Activated CD4-positive, alpha-beta T cell treated with anti-CD3 and anti-CD28 coated beads, Interleukin-10, Interleukin-2, amounts not matched to agents 100 ng/mL and 50 ng/mL, durations not matched to agents 16 hours and 8 hours (primary cell): ENCODE data around the gene ACTMAP.
A peak's percentile ranks its signal among the peaks of the same experiment; 100 is the strongest.
"Not testable (repeated sequence)": the region's sequence is repeated elsewhere in the genome, so short reads cannot be mapped to it uniquely, and the experiment has no call there.

Experiments
- DNase-seq: peaks from one replicate; pipeline ENCODE4 v3.0.0-alpha.2; 2020

The ACTMAP gene

DNA sequence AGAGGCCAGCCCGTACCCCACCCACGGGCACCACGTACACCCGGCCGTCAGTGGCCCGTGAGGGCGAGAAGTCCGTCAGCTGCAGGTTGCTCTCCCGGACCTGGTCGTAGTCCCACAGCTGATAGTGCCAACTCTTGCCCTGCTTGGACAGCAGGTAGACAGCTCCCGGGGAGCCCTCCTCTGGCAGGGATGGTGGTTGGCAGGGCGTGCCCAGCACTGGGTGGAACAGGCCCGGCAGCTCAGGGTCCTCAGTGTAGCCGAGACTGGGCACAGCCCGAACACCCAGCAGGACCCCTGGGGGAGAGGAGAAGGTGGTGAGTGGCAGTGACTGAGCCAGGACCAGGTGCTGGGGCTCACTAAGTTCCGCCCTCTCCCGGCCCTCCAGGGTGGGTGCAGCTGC is 7.8 kb downstream of the ACTMAP start:
- DNase-seq: no peak

DNA sequence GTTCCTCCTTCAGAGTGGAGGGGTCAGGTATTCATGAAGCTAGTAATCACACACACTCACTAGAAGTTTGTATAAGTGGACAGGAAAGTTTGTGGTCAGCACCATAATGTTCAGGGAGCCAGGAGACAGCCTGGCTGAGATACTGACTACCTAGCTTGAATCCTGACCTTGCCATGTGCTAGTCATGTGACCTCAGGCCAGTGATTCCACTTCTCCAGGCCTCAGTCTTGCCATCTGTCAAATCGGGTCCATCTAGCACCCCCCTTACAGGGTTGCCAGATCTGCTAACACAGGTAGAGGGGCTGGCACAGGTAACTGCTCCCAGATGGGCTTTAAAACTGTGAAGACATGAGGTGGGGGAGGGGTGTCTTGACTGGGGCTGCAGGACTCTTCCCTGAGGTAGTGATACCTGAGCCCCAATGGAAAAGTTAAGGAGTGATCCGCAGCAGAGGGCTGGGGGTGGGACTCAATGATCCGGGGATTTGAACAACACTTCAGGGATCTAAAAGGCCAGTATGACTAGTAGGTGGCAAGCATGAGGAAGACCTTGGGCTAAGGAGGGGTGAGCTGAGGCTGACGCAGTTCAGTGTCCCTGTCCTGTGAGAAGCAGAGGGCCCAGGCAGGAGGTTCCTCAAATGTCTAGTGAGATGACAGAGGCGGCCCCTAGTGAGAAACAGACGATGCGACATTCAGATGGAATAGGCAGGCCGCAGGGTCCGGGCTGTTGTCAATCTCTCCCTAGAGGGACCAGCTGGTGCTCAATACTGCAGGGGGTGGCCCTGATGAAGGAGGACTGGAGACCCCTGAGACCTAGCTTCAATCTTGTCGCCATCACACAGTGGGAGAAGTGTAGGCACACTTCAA is 8.5 kb downstream of the ACTMAP start:
- DNase-seq: no peak

DNA sequence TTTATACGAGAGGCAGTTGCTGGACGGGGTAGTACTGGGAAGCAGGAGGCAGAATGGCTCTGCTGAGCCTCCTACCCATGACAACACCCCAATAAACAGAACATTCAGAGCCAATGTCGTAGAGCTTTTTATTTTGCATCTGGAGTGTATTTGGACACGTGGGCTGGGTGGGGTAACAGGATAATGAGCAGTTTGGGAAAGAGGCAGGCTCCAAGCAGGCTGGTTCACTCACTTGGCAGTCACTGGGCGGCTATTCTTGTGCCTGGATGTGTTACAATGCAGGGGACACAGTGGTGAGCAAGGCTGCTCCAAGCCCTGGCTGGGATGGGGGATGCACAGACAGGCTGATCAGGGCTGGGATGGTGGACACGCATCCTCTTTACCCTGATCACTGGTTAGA is 9.5 kb downstream of the ACTMAP start:
- DNase-seq: no peak

DNA sequence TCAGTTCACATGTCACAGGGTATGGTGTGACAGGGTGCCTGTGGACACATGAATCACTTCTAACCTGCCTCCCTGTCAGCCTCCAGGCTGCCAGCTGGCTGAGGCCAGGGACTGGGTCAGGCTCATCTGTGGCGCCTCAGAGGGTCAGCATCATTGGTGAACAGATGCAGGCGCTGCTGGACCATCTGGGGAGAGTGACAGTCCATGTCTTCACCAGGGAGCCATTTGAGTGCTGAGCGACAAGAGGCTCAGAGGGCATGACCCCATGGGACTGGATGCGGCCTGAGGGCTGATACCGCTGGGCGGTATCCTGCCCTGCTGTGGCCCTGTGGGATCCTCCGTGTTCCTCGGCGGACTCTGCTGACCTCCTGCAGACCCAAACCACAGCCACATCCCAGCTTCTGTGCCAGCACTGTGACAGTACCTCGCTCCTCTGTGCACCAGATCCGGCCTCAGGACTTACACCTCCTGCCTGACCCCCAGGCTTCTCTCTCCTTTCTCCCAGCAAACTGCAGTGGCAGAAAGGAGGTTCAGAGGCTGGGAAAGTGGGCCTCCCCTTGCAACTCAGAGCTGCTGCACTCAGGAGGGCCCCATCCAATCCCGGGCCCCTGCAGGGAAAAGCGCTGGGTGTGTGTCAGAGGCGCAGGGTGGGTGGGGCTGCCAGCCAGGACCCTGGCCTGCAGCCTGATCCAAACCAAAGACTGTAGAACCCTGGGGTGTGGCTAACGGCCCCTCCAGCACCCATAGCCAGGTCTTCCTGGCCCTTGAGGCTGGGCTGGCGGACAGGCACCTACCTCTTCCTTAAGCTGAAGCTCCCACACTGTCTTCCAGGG is 10.2 kb downstream of the ACTMAP start:
- no peak for DNase-seq

DNA sequence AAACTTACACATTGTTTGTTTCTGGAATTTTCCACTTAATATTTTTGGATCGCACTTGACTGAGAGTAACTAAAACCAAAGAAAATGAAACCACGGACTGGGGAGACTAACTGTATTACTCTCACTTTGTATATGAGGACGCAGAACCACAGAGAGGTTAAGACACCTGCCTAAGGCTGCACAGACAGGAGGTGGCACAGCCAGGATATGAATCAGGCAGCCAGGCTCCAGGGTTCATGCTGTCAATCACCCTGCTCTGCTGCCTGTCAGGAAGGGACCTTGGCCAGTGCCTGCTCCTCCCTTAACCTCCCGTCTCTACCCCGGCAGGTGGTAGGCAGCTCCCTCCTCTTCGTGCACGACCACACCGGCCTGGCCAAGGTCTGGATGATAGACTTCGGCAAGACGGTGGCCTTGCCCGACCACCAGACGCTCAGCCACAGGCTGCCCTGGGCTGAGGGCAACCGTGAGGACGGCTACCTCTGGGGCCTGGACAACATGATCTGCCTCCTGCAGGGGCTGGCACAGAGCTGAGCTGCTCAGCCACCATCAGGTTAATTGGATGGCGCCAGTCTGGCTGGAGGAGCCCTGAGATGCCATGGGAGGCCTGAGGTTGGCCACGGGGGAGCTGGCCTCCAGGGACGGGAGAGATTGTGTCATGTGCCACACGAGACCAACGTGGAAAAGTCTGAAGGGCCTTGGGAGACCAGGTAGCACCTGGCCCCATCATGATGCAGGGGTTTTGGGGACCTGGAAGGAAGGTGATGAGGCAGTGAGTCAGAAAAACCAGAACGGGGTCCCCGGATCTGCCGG is 11.0 kb downstream of the ACTMAP start:
- peak; percentile 44 for DNase-seq

DNA sequence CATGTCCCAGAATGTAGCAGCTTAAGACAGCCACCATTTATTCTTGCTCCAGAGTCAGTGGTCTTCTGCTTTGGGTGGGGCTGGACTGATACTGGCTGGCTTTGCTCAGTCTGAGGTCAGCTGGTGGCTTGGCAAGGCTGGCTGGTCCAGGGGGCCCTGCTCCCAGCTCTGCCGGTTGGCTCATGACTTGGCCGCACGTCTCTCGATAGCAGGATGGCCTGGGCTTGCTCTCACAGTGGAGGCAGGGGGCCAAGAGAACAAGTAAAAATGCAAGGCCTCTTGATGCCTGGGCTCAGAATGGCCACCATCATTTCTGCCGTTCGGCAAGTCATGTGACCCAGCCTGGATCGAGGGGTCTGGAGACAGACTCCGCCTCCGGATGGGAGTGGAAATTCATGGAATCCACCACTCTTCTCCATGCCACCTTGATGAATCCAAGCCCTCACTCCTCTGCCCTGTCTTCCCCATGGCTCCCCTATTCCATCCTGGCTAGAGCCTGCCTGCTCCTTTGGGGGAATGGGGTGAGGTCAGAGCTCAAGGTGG is 13.1 kb downstream of the ACTMAP start:
- no peak for DNase-seq

DNA sequence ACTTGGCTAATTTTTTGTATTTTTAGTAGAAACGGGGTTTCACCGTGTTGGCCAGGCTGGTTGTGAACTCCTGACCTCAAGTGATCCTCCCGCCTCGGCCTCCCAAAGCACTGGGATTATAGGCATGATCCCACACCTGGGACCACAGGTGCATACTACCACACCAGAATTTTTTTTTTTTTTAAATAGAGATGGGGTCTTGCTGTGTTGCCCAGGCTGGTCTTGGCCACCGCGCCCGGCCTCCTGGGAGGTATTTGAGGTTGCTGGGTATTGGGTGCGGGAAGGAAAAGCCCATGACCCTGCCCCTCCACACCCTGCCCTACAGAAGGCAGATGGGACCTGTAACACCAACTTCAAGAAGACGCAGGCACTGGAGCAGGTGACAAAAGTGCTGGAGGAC is 13.6 kb downstream of the ACTMAP start:
- DNase-seq: no peak

DNA sequence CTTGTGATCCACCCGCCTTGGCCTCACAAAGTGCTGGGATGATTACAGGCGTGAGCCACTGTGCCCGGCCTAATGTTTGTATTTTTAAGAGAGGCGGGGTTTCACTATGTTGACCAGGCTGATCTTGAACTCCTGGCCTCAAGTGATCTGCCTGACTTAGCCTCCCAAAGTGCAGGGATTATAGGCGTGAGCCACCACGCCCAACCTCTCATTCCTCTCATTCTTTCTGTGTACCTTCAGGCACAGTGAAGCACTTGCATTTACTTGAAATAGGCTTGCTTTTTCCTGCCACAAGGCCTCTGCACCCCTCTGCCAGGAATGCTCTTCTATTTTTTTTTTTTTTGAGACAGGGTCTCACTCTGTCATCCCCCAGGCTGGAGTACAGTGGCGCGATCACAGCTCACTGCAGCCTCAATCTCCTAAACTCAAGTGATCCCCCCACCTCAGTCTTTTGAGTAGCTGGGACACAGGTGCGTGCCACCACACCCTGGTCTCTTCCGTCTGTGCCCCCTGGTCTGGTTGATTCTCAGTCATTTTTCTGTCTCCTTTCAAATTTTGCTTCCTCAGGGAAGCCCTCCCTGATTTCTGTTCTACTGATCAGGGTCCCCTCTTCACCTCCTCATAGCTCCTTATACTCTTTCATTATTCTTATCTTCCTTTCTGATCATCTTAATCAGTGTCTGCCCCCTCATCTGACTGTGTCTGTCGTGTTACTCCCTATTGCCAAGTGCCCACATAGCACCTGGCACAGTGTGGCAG is 15.1 kb downstream of the ACTMAP start:
- no peak for DNase-seq

DNA sequence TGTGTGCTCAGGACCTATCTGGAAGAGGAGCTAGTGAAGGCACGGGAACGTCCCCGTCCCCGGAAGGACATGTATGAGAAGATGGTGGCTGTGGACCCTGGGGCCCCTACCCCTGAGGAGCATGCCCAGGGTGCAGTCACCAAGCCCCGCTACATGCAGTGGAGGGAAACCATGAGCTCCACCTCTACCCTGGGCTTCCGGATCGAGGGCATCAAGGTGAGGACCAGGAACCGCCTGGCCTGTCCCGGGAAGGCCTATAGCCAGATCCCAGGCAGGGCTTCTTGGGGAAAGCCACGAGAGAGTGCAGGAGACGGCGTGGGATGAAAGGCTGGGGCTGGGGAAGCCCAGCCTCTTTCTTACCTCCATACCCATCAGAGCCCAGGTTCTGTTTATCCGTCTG is 17.1 kb downstream of the ACTMAP start:
- no peak for DNase-seq

DNA sequence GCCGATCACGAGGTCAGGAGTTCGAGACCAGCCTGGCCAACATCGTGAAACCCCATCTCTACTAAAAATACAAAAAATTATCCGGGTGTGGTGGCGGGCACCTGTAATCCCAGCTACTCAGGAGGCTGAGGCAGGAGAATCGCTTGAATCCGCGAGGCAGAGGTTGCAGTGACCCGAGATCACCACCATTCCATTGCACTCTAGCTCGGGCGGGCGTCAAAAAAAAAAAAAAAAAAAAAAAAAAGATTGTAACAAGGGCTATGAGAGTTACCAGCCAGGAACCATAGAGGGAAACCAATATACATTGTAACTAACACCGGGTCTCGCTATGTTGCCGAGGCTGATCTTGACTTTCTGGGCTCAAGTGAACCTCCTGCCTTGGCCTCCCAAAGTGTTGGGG is 18.0 kb downstream of the ACTMAP start:
- not testable (repeated sequence) for DNase-seq

DNA sequence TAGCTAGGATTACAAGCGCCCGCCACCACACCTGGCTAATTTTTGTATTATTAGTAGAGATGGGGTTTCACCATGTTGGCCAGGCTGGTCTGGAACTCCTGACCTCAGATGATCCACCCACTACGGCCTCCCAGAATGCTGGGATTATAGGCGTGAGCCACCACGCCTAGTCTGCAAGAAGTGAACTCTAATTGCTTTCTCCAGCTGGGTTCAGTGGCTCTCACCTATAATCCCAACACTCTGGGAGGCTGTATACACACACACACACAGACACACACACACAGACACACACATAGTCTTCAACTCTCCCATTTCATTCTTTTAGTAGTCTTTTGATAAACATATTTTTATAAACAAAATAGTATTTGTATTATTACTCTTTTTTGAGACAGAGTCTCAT is 20.2 kb downstream of the ACTMAP start:
- DNase-seq: not testable (repeated sequence)

DNA sequence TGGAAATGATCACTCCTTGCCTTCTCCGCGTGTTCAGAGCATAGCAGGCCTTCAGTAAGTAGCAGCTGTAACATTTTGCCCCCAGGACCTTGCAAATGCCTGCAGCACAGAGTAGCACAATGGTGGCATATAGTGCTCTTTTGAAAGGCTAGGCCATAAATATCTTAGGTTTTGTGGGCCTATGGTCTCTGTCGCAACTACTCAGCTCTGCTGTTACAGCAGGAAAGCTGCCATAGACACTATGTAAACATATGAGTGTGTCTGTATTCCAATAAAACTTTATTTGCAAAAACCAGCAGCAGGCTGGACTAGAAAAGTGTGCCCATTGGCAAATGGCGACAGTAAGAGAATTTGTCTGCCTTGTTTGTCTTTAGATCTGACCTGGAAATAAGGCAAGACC is 24.0 kb downstream of the ACTMAP start:
- DNase-seq: no peak

DNA sequence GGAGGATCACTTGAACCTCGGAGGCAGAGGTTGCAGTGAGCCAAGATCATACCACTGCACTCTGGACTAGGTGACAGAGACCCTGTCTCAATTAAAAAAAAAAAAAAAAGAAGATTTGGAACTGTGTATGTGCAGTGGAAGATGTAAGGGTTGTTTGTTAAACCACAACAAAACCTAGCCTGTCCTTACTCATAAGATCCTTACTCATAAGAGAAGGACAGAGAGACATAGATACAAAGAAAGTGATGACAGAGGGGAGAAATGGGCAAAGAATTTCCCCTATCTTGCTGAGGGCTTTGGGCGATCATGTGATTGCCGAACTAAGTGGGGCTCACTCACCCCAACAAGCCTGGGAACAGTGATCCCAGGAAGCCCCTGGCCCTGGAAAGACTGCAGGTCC is 25.4 kb downstream of the ACTMAP start:
- DNase-seq: peak; percentile 51

DNA sequence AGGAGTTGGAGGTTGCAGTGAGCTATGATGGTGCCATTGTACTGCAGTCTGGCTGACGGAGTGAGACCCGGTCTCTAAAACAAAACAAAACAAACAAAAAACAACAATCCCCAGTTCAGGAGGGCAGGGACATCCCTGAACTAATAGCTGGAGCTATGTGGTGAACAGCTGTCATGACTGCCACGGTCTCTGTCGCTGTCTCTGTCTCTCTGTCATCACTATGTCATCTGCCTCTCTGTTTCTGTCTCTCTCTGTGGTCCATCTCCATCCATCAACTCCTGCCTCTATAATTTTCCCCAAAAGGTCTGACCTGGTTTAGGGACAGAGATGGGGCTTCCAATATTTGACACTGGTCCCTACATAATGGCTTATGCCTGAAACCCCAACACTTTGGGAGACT is 26.0 kb downstream of the ACTMAP start:
- no peak for DNase-seq

DNA sequence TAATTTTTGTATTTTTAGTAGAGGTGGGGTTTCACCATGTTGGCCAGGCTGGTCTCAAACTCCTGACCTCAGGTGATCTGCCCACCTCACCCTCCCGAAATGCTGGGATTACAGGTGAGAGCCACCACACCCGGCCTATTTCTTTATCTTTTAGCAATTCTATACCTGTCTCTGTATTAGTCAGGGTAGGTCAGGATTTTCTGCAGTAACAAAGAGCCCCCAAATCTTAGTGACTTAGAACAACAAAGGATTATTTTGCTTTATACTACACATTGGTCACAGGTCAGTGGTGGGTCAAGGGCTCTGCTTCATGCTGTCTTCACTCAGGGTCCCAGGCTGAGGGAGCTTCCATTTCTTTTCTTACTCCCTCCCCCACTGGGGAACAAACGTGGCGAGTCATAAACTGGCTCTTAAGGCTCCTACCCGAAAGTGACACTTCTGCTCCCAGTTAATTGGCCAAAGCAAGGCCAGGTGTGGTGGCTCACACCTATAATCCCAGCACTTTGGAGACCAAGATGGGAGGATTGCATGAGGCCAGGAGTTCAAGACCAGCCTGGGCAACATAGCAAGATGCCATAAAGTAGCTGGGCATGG is 26.5 kb downstream of the ACTMAP start:
- DNase-seq: no peak

DNA sequence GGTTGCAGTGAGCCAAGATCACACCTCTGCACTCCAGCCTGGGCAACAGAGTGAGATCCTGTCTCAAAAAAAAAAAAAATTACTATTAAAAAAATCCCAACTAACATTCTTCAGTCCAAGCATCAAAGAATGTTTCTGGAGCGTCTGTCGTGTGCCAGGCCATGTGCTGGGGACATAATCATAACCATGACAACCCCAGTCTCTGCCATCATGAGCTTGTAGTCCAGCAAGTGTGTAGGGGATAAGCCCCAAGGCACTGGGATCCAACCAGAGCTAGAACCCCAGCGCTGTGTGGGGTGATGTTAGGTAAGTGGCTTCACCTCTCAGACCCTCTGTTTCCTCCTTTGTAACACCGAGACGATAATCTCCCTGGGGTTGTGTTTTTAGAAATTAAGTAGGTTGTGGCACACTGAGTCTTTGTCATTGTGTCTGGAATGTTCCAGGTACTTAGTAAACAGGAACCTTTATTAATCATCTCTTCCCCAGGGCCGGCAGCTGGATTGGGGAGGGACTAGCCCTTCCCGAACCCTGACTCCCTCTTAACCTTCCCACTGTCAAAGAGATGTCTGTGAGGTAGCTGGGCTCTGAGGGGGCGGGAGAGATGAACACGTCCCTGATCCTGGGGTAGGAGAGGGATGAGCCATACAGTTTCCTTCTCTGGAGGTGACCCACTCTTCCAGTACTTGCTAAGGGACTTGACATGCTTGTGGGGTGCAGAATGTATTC is 28.2 kb downstream of the ACTMAP start:
- DNase-seq: no peak

DNA sequence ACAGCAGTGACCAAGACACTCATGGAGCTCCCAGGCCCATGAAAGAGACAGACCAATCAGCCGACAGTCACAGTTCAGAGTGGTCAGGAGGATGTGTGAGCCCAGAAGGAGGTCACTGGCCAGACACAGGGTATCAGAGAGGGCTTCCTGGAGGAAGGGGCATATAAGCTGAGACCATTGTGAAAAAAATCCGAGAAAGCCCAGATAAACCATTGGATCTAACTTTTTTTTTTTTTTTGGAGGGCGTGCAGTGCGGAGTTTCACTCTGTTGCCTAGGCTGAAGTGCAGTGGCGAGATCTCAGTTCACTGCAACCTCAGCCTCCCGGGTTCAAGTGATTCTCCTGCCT is 29.2 kb downstream of the ACTMAP start:
- no peak for DNase-seq

DNA sequence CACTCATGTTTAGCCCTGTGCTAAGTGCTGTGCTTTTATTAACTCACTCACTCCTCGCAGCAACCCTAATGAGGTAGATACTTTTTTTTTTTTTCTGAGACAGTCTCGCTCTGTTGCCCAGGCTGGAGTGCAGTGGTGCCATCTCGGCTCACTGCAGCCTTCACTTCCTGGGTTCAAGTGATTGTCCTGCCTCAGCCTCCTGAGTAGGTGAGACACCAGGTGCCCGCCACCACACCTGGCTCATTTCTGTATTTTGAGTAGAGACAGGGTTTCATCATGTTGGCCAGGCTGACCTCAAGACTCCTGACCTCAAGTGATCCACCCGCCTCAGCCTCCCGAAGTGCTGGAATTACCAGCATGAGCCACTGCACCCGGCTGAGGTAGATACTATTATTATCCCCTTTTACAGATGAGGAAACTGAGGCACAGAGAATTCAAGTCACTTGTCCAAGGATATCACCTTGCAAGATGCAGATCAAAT is 30.8 kb downstream of the ACTMAP start:
- DNase-seq: no peak

DNA sequence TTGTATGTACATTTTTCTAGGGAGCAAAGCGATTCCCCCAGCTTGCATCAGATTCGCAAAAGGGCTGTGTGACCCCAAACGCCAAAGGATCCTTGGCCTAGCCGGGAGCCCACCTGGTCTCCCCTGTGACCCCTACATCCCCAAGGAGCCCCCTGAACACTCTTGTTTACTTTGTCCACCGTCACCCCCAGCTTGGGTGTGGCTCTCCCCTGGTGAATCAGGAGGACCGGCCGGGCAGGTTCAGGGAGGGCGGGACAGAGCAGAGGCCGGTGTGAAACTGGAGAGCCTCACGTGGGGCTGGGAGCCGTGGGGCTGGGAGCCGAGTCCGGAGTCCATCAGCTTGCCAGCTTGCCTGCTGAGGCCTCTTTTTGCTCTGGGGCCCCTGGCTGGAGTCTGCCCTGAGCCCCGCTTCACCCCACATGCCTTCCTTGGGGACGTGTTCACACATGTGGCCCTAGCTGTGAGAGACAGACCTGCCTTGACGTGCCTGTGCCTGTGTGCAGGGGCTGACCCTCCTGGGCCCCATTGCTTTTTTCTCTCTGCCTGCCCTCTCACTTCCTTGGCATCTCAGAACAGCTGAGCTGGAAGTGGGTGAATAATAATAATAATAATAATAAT is 31.4 kb downstream of the ACTMAP start:
- DNase-seq: no peak
